GM12874 (cell line): ENCODE measurements around the gene ITGB1.

ENCODE experiments used
- CTCF ChIP-seq: IDR thresholded peaks from 2 replicates; pipeline ENCODE4 v1.5.1; 2011; ENCODE audit warnings: low read depth, mild to moderate bottlenecking, control low read depth, low read length, moderate library complexity; ENCODE audit not compliant: insufficient read depth

The ITGB1 gene

GRCh38 chr10:32877915-32878314 lies 80.1 kb downstream of the ITGB1 start:
- TF ChIP-seq CTCF, result no peak

- TF ChIP-seq CTCF, result no peak
Measured at GRCh38 chr10:32865170-32865569, 92.9 kb downstream of the ITGB1 start.

GRCh38 chr10:32854435-32854834 lies 103.6 kb downstream of the ITGB1 start:
- no peak for TF ChIP-seq CTCF

GRCh38 chr10:32851301-32851700 lies 106.7 kb downstream of the ITGB1 start:
- TF ChIP-seq CTCF, result no peak
